ENCODE measurements around the gene ZNF563.
"Not testable (repeated sequence)": the region's sequence is repeated elsewhere in the genome, so short reads cannot be mapped to it uniquely, and the experiment has no call there.

The ZNF563 gene

GRCh38 chr19:12333162-12334159 is at the start of gene ZNF563:
Gene ZNF563, minus strand, starts transcription at chr19:12333633. Its CDS starts 151 bp downstream, at chr19:12333482.
- DNase-seq (ENCODE audit: low read depth in 2 of 2, low spot score in 1 of 2) = peak; percentile 95

- DNase-seq (ENCODE audit: low read depth in 2 of 2, low spot score in 1 of 2) = no peak
Measured at GRCh38 chr19:12380444-12380737, 47.0 kb upstream of the ZNF563 start.

- DNase-seq (ENCODE audit: low read depth in 2 of 2, low spot score in 1 of 2) = no peak
Measured at GRCh38 chr19:12379732-12380443, 46.5 kb upstream of the ZNF563 start.

GRCh38 chr19:12374026-12374425 is 40.6 kb upstream of the ZNF563 start:
- no peak for DNase-seq (ENCODE audit: low read depth in 2 of 2, low spot score in 1 of 2)

- DNase-seq (ENCODE audit: low read depth in 2 of 2, low spot score in 1 of 2) = peak; percentile 69 to 74
Measured at GRCh38 chr19:12365236-12366162, 32.1 kb upstream of the ZNF563 start, which contains the start of gene ZNF442. Gene ZNF442, minus strand, starts transcription at chr19:12365683. Its CDS starts 2,052 bp downstream, at chr19:12363631.

- no peak for DNase-seq (ENCODE audit: low read depth in 2 of 2, low spot score in 1 of 2)
Measured at GRCh38 chr19:12364391-12365235, 31.2 kb upstream of the ZNF563 start.

- not testable (repeated sequence) for DNase-seq (ENCODE audit: low read depth in 2 of 2, low spot score in 1 of 2)
Measured at GRCh38 chr19:12362236-12362635, 28.8 kb upstream of the ZNF563 start.

- no peak for DNase-seq (ENCODE audit: low read depth in 2 of 2, low spot score in 1 of 2)
Measured at GRCh38 chr19:12353375-12353774, 19.9 kb upstream of the ZNF563 start.

- DNase-seq (ENCODE audit: low read depth in 2 of 2, low spot score in 1 of 2) = no peak
Measured at GRCh38 chr19:12350890-12351197, 17.4 kb upstream of the ZNF563 start.

- DNase-seq (ENCODE audit: low read depth in 2 of 2, low spot score in 1 of 2) = no peak
Measured at GRCh38 chr19:12350185-12350889, 16.9 kb upstream of the ZNF563 start.

GRCh38 chr19:12346896-12347295 is 13.5 kb upstream of the ZNF563 start:
- DNase-seq (ENCODE audit: low read depth in 2 of 2, low spot score in 1 of 2) = no peak

GRCh38 chr19:12345197-12345596 is 11.8 kb upstream of the ZNF563 start:
- DNase-seq (ENCODE audit: low read depth in 2 of 2, low spot score in 1 of 2) = no peak

GRCh38 chr19:12331211-12331941 is 2.1 kb downstream of the ZNF563 start:
- no peak for DNase-seq (ENCODE audit: low read depth in 2 of 2, low spot score in 1 of 2)

- no peak for DNase-seq (ENCODE audit: low read depth in 2 of 2, low spot score in 1 of 2)
Measured at GRCh38 chr19:12330340-12330739, 3.1 kb downstream of the ZNF563 start.

- DNase-seq (ENCODE audit: low read depth in 2 of 2, low spot score in 1 of 2) = no peak
Measured at GRCh38 chr19:12325690-12326089, 7.7 kb downstream of the ZNF563 start.

- no peak for DNase-seq (ENCODE audit: low read depth in 2 of 2, low spot score in 1 of 2)
Measured at GRCh38 chr19:12318782-12319413, 14.5 kb downstream of the ZNF563 start.

GRCh38 chr19:12314553-12314952 is 18.9 kb downstream of the ZNF563 start:
- no peak for DNase-seq (ENCODE audit: low read depth in 2 of 2, low spot score in 1 of 2)

GRCh38 chr19:12308891-12309290 is 24.5 kb downstream of the ZNF563 start:
- not testable (repeated sequence) for DNase-seq (ENCODE audit: low read depth in 2 of 2, low spot score in 1 of 2)

- DNase-seq (ENCODE audit: low read depth in 2 of 2, low spot score in 1 of 2) = no peak
Measured at GRCh38 chr19:12295191-12295590, 38.2 kb downstream of the ZNF563 start.
